ENCODE data around the gene ARFGAP2.

DNA sequence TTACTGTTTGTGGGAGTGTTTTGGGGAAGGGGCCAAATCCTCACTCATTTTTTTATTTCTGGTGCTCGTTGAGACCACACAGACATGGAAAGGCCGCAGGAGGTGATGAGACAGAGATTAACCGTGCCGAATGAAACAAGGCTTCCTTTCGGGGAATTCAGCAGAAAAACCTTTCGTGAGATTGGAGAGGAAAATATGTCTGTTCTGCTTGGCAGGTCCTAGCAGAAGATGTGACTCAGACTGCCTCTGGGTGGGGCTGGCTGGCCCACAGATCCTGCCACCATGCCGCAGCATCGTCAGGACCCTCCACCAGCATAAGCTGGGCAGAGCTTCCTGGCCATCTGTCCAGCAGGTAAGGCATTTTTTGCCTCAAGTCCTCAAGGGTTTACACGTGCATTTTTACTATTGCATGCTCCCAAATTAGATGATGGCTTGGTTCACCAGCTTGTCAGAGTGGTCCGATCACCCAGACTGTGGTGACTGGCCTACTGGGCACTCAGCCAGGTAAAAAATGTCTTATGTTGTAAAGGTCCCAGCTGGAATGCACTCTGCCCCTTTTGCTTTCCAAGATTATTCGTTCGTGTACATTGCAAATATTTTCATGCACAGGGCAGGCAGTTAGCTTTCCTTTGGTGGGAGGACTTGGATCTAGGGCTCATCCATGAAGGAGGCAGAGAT, 39.6 kb upstream of the ARFGAP2 start:
- TF ChIP-seq ARNT (IDR thresholded peaks at IDR 0.05) (no peak), TARDBP (IDR thresholded peaks at IDR 0.05) (no peak), L3MBTL2 (conservative IDR thresholded peaks at IDR 0.05) (no peak), HDGF (IDR thresholded peaks at IDR 0.05; ENCODE audit: borderline replicate concordance) (no peak), FOXM1 (IDR thresholded peaks at IDR 0.05; ENCODE audit: borderline replicate concordance) (no peak), FOXA1 (IDR thresholded peaks at IDR 0.05) (no peak), FOXK2 (IDR thresholded peaks at IDR 0.05) (no peak)

Measured in HEK293T (cell line).